Measurements from ENCODE around the gene MAP1LC3B.

MAP1LC3B gene

GRCh38 chr16:87346517-87347060 is 45.5 kb upstream of the MAP1LC3B start:
- TF ChIP-seq SNAI2 (CRISPR knock-in tag; IDR thresholded peaks at IDR 0.05), result no peak
- TF ChIP-seq ARNTL (CRISPR knock-in tag; IDR thresholded peaks at IDR 0.05; ENCODE audit: borderline replicate concordance, low read depth), result no peak
- no peak for TF ChIP-seq GLIS3 (CRISPR knock-in tag; IDR thresholded peaks at IDR 0.05)
- TF ChIP-seq ZNF8 (CRISPR knock-in tag; IDR thresholded peaks at IDR 0.05), result no peak
- TF ChIP-seq CSRNP3 (CRISPR knock-in tag; IDR thresholded peaks at IDR 0.05), result no peak
- no peak for TF ChIP-seq RARB (CRISPR knock-in tag; IDR thresholded peaks at IDR 0.05)
- TF ChIP-seq TSHZ2 (CRISPR knock-in tag; IDR thresholded peaks at IDR 0.05), result no peak
- TF ChIP-seq PPARA (CRISPR knock-in tag; IDR thresholded peaks at IDR 0.05; ENCODE audit: borderline replicate concordance), result no peak
- TF ChIP-seq ZNF70 (CRISPR knock-in tag; IDR thresholded peaks at IDR 0.05), result no peak
- no peak for TF ChIP-seq ISL1 (CRISPR knock-in tag; IDR thresholded peaks at IDR 0.05)
- TF ChIP-seq TOX (CRISPR knock-in tag; IDR thresholded peaks at IDR 0.05; ENCODE audit: borderline replicate concordance), result no peak
- TF ChIP-seq PATZ1 (CRISPR knock-in tag; IDR thresholded peaks at IDR 0.05; ENCODE audit: borderline replicate concordance), result no peak
- no peak for TF ChIP-seq TCF4 (CRISPR knock-in tag; IDR thresholded peaks at IDR 0.05; ENCODE audit: borderline replicate concordance)
- no peak for TF ChIP-seq ZNF565 (CRISPR knock-in tag; conservative IDR thresholded peaks at IDR 0.05; ENCODE audit: low read depth)
- TF ChIP-seq OSR1 (CRISPR knock-in tag; IDR thresholded peaks at IDR 0.05), result no peak
- no peak for TF ChIP-seq ZFP3 (CRISPR knock-in tag; IDR thresholded peaks at IDR 0.05)
- TF ChIP-seq ESRRG (CRISPR knock-in tag; IDR thresholded peaks at IDR 0.05), result no peak
- no peak for TF ChIP-seq CREB5 (CRISPR knock-in tag; IDR thresholded peaks at IDR 0.05; ENCODE audit: low read depth)
- no peak for ATAC-seq

- TF ChIP-seq ZNF565 (CRISPR knock-in tag; conservative IDR thresholded peaks at IDR 0.05; ENCODE audit: low read depth), result no peak
- no peak for TF ChIP-seq POU6F1 (CRISPR knock-in tag; IDR thresholded peaks at IDR 0.05; ENCODE audit: borderline replicate concordance, low read depth)
- TF ChIP-seq OSR1 (CRISPR knock-in tag; IDR thresholded peaks at IDR 0.05), result no peak
- no peak for TF ChIP-seq TCF4 (CRISPR knock-in tag; IDR thresholded peaks at IDR 0.05; ENCODE audit: borderline replicate concordance)
- TF ChIP-seq ZC3H10 (CRISPR knock-in tag; IDR thresholded peaks at IDR 0.05), result no peak
- TF ChIP-seq ZNF70 (CRISPR knock-in tag; IDR thresholded peaks at IDR 0.05), result no peak
- no peak for TF ChIP-seq ZNF8 (CRISPR knock-in tag; IDR thresholded peaks at IDR 0.05)
- TF ChIP-seq CSDC2 (CRISPR knock-in tag; IDR thresholded peaks at IDR 0.05), result no peak
- no peak for TF ChIP-seq PATZ1 (CRISPR knock-in tag; IDR thresholded peaks at IDR 0.05; ENCODE audit: borderline replicate concordance)
- no peak for TF ChIP-seq SNAI2 (CRISPR knock-in tag; IDR thresholded peaks at IDR 0.05)
- no peak for ATAC-seq
These were observed 44.1 kb upstream of the MAP1LC3B start for GRCh38 chr16:87347932-87348615.

All from SK-N-SH treated with all-trans-retinoic acid at 6 μM for 48 hours (cell line).